ENCODE results near the gene LRRC8B. TPM values are rescaled to one million over a fixed set of nuclear protein-coding genes. Genes with fewer than 3 reads are reported as not detected.
"Not testable (repeated sequence)": the region's sequence is repeated elsewhere in the genome, so short reads cannot be mapped to it uniquely, and the experiment has no call there.

Gene LRRC8B
- total RNA-seq, 1 experiment from 2014 or later: 3.9 TPM

DNA sequence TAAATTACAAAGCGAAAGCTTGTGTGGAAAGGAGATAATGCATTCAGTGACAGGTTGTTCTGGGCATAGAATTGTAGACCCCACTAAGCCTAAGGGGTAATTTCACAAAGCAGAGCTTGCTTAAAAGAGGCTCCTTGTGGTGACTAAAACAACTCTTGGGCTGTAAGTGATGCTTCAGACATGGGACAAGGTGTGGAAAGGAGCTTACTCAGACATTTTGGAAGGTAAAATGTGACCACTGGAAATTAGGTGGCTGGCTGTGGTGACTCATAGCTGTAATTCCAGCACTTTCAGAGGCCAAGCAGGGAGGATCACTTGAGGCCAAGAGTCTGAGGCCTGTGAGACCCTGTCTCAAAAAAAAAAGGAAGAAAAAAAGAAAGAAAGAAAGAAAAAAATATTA is 57.2 kb downstream of the LRRC8B start:
- DNase-seq (ENCODE audit: low spot score): no peak

GRCh38 chr1:89582571-89582970 is 57.9 kb downstream of the LRRC8B start:
- DNase-seq (ENCODE audit: low spot score): no peak

- no peak for DNase-seq (ENCODE audit: low spot score)
These were observed 59.6 kb downstream of the LRRC8B start for GRCh38 chr1:89584211-89584610.

- no peak for DNase-seq (ENCODE audit: low spot score)
These were observed 60.2 kb downstream of the LRRC8B start for GRCh38 chr1:89584781-89585180.

DNA sequence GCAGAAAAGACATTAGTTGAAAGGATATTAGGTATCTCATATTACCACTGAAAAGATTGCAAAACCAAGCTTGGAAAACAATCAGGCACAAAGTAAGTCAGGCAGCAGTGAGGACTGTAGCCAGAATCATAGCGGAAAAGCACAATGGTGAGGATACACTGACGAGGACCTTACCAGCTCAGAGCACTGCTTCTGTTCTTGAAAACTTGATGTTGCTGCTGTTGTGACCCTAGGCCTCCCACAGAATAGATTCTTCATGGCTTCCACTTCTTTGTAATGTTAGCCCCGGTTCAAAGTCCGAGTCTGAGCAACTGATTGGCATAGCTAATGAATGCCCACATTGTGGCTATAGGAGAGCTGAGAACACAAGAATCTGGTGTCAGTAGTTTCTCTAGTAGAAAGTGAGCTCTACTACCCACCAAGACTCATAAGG is 63.1 kb downstream of the LRRC8B start:
- no peak for DNase-seq (ENCODE audit: low spot score)

DNA sequence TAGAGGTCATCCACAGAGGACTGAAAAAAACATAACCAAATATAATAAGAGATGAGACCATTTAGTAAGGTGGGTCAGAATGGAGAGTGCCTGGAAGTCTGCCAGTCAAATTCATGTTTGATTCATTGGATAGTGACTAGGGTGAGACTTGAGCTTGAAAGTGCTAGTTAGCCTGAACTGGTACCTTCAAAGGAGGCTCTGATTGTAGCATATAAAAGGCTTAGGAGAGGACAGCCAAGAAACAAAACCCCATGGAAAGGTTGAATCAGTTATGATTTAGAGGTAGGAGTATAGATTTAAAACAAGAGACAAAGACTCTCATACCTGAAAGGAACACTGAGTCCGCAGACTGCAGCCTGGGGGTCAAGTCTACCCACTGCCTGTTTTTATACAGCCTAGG is 63.9 kb downstream of the LRRC8B start:
- DNase-seq (ENCODE audit: low spot score): no peak

- no peak for DNase-seq (ENCODE audit: low spot score)
These were observed 64.9 kb downstream of the LRRC8B start for GRCh38 chr1:89589515-89589914.

- DNase-seq (ENCODE audit: low spot score): no peak
These were observed 65.9 kb downstream of the LRRC8B start for GRCh38 chr1:89590341-89591080.

DNA sequence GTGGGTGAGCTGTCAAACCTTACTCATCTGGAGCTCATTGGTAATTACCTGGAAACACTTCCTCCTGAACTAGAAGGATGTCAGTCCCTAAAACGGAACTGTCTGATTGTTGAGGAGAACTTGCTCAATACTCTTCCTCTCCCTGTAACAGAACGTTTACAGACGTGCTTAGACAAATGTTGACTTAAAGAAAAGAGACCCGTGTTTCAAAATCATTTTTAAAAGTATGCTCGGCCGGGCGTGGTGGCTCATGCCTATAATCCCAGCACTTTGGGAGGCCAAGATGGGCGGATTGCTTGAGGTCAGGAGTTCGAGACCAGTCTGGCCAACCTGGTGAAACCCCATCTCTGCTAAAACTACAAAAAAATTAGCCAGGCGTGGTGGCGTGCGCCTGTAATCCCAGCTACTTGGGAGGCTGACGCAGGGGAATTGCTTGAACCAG is 68.3 kb downstream of the LRRC8B start:
- DNase-seq (ENCODE audit: low spot score): not testable (repeated sequence)

DNA sequence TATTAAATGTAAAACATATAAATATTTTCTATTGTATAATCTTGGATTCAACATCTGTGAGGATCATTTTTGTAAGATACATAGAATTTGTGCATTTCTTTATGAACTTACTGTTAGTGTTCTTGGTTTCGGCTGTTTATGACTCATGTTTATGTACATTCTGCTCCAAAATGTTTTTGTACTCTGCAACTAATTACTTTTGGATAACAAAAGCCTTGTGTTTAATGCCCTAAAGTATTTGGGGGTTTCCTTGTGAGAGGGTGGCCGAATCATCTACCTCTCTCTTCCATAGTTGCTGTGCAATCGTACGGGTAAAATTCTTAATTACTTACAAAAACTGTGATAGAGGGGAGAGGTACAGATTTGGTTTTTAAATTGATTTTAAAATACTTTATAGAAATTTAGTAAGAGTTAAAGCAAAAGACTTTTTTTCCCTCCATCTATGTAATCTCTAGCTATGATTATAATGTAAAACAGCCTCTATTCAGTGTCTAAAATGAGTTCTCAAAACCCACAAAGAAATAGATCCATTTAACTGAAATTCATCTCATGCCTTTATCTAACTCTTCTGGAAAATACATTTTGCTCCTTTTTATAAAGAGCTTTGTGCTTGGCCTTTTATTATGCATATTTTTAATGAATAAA is 69.6 kb downstream of the LRRC8B start:
- DNase-seq (ENCODE audit: low spot score): no peak

GRCh38 chr1:89596698-89597097 is 72.1 kb downstream of the LRRC8B start:
- no peak for DNase-seq (ENCODE audit: low spot score)

- no peak for DNase-seq (ENCODE audit: low spot score)
These were observed 74.1 kb downstream of the LRRC8B start for GRCh38 chr1:89598450-89599331.

DNA sequence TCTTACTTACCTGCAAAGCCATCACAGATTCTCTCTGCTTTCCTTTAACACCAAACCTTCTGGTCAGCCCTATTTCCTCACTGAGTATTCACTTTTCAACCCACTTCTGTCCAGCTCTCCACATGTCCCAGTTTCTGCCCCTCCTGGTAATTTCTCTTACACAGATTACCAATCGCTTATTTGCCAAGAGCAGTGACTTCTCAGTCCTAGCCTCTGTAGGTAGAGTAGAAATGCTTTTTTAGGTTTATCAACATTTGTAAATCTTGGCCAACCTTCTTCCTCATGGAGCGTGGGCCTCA is 74.7 kb downstream of the LRRC8B start:
- DNase-seq (ENCODE audit: low spot score): no peak

DNA sequence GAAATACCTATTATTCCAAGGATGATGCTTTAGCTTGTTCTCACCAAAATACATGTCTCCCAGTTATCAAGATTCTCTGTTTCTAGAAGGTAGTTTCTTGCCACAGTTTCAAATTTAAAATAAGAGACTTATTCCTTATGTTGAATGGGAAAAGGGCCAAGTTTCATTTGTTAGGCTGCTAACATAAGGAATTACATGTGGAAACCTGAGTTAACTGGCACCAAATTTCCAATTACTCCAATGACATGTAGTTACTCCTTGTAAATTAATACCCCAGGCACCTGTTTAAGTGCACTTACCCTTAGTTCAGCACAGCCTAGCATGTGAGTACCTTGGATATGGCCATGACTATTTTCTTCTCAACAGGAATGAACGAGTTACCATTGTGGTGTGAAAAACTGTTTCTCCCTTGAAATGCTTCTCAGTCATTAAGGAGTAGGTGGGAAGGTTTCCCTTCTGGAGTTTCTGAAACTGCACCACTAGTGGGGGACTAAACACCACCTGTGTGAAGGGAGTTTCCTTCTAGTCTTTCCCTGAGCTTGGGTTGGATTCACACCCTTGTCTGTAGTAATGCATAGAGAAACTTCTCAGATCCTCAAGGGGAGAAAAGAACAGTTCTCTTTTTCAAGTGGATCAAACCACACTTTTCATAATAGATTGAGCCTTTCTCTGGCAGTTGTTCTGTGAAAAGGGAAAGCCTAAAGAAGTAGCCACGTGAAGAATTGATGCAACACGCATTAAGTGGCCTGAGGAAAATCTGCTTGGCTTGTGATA is 76.0 kb downstream of the LRRC8B start:
- no peak for DNase-seq (ENCODE audit: low spot score)

DNA sequence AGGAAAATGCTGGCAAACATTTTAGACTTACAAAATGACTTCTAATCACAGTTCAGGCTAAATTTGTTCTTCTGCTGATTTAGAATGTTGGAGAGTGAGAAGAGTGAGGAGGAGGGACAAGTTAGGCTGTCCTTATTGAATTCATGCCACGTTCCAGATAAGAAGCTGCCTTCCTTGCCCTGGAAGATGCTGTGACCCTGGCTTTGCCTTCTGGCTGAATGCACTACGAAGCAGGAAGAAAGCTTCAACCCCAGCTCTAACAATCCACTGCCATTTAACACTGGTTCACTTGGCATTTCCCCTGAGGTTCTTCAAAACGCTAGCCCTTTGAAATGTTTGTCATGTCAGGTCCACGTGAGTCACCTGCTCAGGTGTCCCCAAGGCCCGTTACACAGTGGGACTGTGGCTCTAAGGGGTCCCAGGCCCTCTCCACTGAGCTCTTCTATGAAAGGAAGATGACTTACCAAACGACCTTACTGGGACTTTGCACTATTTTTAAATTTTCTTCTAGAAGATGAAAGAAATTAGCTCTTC is 78.3 kb downstream of the LRRC8B start:
- DNase-seq (ENCODE audit: low spot score): no peak

- DNase-seq (ENCODE audit: low spot score): no peak
These were observed 79.2 kb downstream of the LRRC8B start for GRCh38 chr1:89603651-89604413.

DNA sequence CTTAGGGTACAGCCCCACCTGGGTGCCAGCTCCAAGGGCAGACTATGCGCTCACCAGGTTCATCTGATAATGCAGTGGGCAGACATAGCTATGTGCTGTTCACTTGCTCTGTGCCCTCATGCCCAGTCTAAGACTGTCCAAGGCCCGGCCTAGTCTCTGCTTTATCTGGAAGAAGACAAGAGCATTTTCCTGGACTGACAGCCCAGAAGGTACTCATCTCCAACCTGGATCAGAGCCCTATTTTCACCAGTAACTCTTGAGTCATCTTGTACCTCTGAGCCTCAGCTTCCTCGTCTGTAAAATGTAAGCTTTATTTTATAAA is 79.7 kb downstream of the LRRC8B start:
- DNase-seq (ENCODE audit: low spot score): no peak

GRCh38 chr1:89605692-89606091 is 81.1 kb downstream of the LRRC8B start:
- peak; percentile 83 for DNase-seq (ENCODE audit: low spot score)

GRCh38 chr1:89606227-89606980 is 81.8 kb downstream of the LRRC8B start:
- no peak for DNase-seq (ENCODE audit: low spot score)

GRCh38 chr1:89607156-89607555 is 82.5 kb downstream of the LRRC8B start:
- no peak for DNase-seq (ENCODE audit: low spot score)

Data from A172 (cell line).